K562 (cell line): ENCODE results near the gene CACNA1E. TPM values are rescaled to one million over a fixed set of nuclear protein-coding genes. Genes with fewer than 3 reads are reported as not detected.

Experiments
- ATF1 ChIP-seq, 2 experiments: fragments of 450-650 bp in 1 of 2; IDR thresholded peaks; 2 replicates each; pipeline ENCODE4 v1.6.1; 2016; ENCODE audit warnings: missing compliant biosample characterization in 1 of 2, missing genetic modification characterization in 1 of 2
- CEBPZ ChIP-seq: fragments of 150-350 bp; IDR thresholded peaks from 2 replicates; pipeline ENCODE4 v1.6.1; 2014; ENCODE audit warnings: low read depth, mild to moderate bottlenecking, low read length, borderline replicate concordance
- ID3 ChIP-seq, 2 experiments: fragments of 250-450 bp in 1 of 2; fragments of 450-650 bp in 1 of 2; sonication (Bioruptor Pico) in 1 of 2; IDR thresholded peaks; 2 replicates each; pipeline versions ENCODE4 v1.6.1 to v1.8.0; 2016 to 2021; ENCODE audit warnings: mild to moderate bottlenecking in 2 of 2, moderate library complexity in 2 of 2, missing compliant biosample characterization in 1 of 2, missing genetic modification characterization in 1 of 2
- KAT8 ChIP-seq: fragments of 450-650 bp; IDR thresholded peaks from 2 replicates; pipeline ENCODE4 v1.6.1; 2016; ENCODE audit warnings: low read depth, mild to moderate bottlenecking
- KLF6 ChIP-seq: fragments of 250-450 bp; sonication (Bioruptor Pico); IDR thresholded peaks from 2 replicates; pipeline ENCODE4 v1.4.0; 2020; ENCODE audit warnings: mild to moderate bottlenecking, moderate library complexity, borderline replicate concordance
- REST ChIP-seq, 2 experiments: fragments of 450-650 bp; formaldehyde crosslinking in 1 of 2; IDR thresholded peaks; 2 replicates each; pipeline versions ENCODE4 v1.4.0 to v1.6.1; 2014 to 2020; ENCODE audit warnings: mild to moderate bottlenecking in 2 of 2, borderline replicate concordance in 1 of 2, low read depth in 1 of 2
- RNF2 ChIP-seq: sonication (generic); IDR thresholded peaks from 2 replicates; pipeline ENCODE4 v1.6.1; 2016
- TARDBP ChIP-seq: fragments of 450-650 bp; IDR thresholded peaks from 2 replicates; pipeline ENCODE4 v1.6.1; 2016
- USF1 ChIP-seq: sonication (generic); formaldehyde crosslinking; IDR thresholded peaks from 2 replicates; pipeline ENCODE4 v1.9.0; 2022; ENCODE audit warnings: mild to moderate bottlenecking, missing genetic modification reagents
- ZHX1 ChIP-seq: fragments of 150-350 bp; conservative IDR thresholded peaks from 2 replicates; pipeline ENCODE4 v1.6.1; 2014; ENCODE audit warnings: low read length
- ZNF431 ChIP-seq: sonication (generic); formaldehyde crosslinking; IDR thresholded peaks from 2 replicates; pipeline ENCODE4 v1.8.0; 2022; ENCODE audit warnings: mild to moderate bottlenecking, missing genetic modification reagents
- polyA plus RNA-seq, 8 experiments: library from polyadenylated mRNA; depleted of rRNA in 4 of 8; stranded (reverse) in 5 of 8; unstranded in 3 of 8; fragments of >200 nt; fragmentation: Nextera tagmentation in 2 of 8; fragmentation: Illumina TruSeq in 1 of 8; extraction: Ambion mirVana in 2 of 8; extraction: Trizol in 1 of 8; gene quantifications; 2 replicates each; pipeline versions ENCODE4 v1.2.1 to v1.2.3, GENCODE V29; 2011 to 2014; ENCODE audit warnings: inconsistent platforms in 1 of 8, missing spikeins in 1 of 8
- total RNA-seq, 7 experiments: library from RNA; depleted of rRNA in 6 of 7; stranded (reverse); fragments of >200 nt in 6 of 7; fragmentation: Illumina TruSeq in 2 of 7; extraction: Trizol in 2 of 7; gene quantifications; 2 replicates each; pipeline versions ENCODE4 v1.2.1 to v1.2.3, GENCODE V29; 2011 to 2021; ENCODE audit warnings: low replicate concordance in 1 of 7

CACNA1E gene
- total and polyA plus RNA-seq, 9 of the 15 experiments (the other 6 are each of a cell fraction or from before 2014, with no cell fraction given), result under 0.01 to 0.04 TPM; not detected in 7

- TF ChIP-seq REST (IDR thresholded peaks at IDR 0.05; ENCODE audit: borderline replicate concordance) (no peak), REST (CRISPR knock-in tag; IDR thresholded peaks at IDR 0.05; ENCODE audit: low read depth) (no peak), USF1 (CRISPR knock-in tag) (no peak), ZNF431 (CRISPR knock-in tag) (no peak), CEBPZ (no peak), TARDBP (no peak), KAT8 (no peak), RNF2 (no peak), ATF1 (CRISPR knock-in tag; IDR thresholded peaks at IDR 0.05) (no peak), ATF1 (tag; IDR thresholded peaks at IDR 0.05) (no peak), KLF6 (no peak), ID3 (CRISPR knock-in tag; IDR thresholded peaks at IDR 0.05) (no peak), ID3 (tag; IDR thresholded peaks at IDR 0.05) (no peak), ZHX1 (no peak)
These were observed 176.1 kb downstream of the CACNA1E start (continued) for GRCh38 chr1:181659321-181659957.
